Activated naive CD4-positive, alpha-beta T cell treated with anti-CD3 and anti-CD28 coated beads, Interleukin-2, amount 10 ng/mL, durations not matched to agents 7 days and 5 days (primary cell): ENCODE measurements around the gene NLGN1.

Source experiments
- CTCF ChIA-PET: fragments of 350-600 bp; sonication (Branson Sonifier 250); formaldehyde crosslinking; loops from one replicate; lab custom pipeline; 2021; ENCODE audit warnings: antibody characterized with exemption; lab: Charles Lee
- DNase-seq: peaks from one replicate; pipeline ENCODE4 v3.0.0-alpha.2; 2020
- H3K27ac Mint-ChIP-seq: one replicate; pipeline ENCODE4 v1.8.0; 2021; ENCODE audit warnings: mild to moderate bottlenecking, moderate library complexity, mixed read lengths
- H3K27me3 Mint-ChIP-seq: one replicate; pipeline ENCODE4 v1.8.0; 2021; ENCODE audit warnings: mild to moderate bottlenecking, mixed read lengths
- H3K36me3 Mint-ChIP-seq: one replicate; pipeline ENCODE4 v1.8.0; 2021; ENCODE audit warnings: mixed read lengths
- H3K4me1 Mint-ChIP-seq: one replicate; pipeline ENCODE4 v1.8.0; 2021; ENCODE audit warnings: mixed read lengths
- H3K4me3 Mint-ChIP-seq: one replicate; pipeline ENCODE4 v1.8.0; 2021; ENCODE audit warnings: mild to moderate bottlenecking, moderate library complexity, mixed read lengths
- H3K9me3 Mint-ChIP-seq: one replicate; pipeline ENCODE4 v1.8.0; 2021; ENCODE audit warnings: mixed read lengths

The NLGN1 gene

GRCh38 chr3:174028673-174029072 is 631.1 kb downstream of the NLGN1 start:
- Mint-ChIP-seq H3K4me1 (no peaks in the 10 kb centered on the region), H3K9me3 (peaks cover 15% of the 10 kb centered on the region), H3K27ac (no peak overlapping the region), H3K36me3 (no peaks in the 10 kb centered on the region), H3K27me3 (no peaks in the 10 kb centered on the region), H3K4me3 (no peak overlapping the region)
- DNase-seq: no peak
- CTCF ChIA-PET: no interaction called here

- no peak for DNase-seq
- H3K27ac Mint-ChIP-seq: no peak overlapping the region
- no peaks in the 10 kb centered on the region for H3K36me3 Mint-ChIP-seq
- H3K4me1 Mint-ChIP-seq: no peaks in the 10 kb centered on the region
- no peak overlapping the region for H3K4me3 Mint-ChIP-seq
- CTCF ChIA-PET: no interaction called here
- H3K27me3 Mint-ChIP-seq: no peaks in the 10 kb centered on the region
- H3K9me3 Mint-ChIP-seq: peaks cover 3% of the 10 kb centered on the region
Measured at GRCh38 chr3:174035328-174035886, 637.9 kb downstream of the NLGN1 start.

DNA sequence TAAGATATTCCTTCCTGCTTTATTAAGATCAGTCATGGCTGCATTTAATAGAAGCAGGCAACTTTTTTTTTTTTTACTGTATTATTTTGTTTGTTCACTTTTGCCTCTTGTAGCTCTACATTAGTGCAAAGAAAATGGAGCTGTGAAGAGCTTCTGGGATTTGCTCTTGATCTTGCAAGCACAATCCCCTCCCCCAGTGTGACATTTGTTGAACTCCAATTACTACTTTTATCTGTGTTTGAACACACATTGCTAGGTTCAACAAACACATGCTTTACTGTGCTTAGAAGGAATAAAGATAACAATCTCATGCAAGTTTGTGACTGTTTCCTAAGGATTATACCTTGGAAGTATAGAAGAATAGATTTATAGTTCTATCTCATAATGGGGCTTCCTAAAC is 648.8 kb downstream of the NLGN1 start:
- Mint-ChIP-seq H3K27ac (no peak overlapping the region), H3K4me3 (no peak overlapping the region), H3K27me3 (no peaks in the 10 kb centered on the region), H3K36me3 (no peaks in the 10 kb centered on the region), H3K4me1 (no peaks in the 10 kb centered on the region), H3K9me3 (peaks cover 14% of the 10 kb centered on the region)
- CTCF ChIA-PET: no interaction called here
- DNase-seq: no peak

DNA sequence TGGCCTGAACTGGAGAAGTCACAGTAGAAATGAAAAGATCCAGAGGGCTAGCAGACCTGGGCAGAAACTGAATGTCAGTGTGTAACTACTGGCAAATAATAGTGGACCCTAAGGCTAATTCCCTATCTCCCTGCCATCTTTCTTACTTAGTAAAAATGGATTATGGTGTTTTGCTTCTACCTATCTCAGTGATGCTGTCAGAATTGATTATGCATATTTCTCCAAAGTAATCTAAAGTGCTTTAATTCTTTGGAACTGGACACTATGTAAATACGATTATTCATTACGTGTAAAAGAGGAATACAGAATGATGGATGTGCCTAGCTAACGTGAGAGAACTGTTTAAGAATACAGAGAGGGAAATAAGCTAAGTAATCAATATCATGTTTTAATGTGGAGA is 651.9 kb downstream of the NLGN1 start:
- H3K27ac Mint-ChIP-seq: no peak overlapping the region
- H3K4me1 Mint-ChIP-seq: no peaks in the 10 kb centered on the region
- H3K4me3 Mint-ChIP-seq: no peak overlapping the region
- H3K36me3 Mint-ChIP-seq: no peaks in the 10 kb centered on the region
- H3K27me3 Mint-ChIP-seq: no peaks in the 10 kb centered on the region
- peaks cover 8% of the 10 kb centered on the region for H3K9me3 Mint-ChIP-seq
- CTCF ChIA-PET: no interaction called here
- DNase-seq: no peak

DNA sequence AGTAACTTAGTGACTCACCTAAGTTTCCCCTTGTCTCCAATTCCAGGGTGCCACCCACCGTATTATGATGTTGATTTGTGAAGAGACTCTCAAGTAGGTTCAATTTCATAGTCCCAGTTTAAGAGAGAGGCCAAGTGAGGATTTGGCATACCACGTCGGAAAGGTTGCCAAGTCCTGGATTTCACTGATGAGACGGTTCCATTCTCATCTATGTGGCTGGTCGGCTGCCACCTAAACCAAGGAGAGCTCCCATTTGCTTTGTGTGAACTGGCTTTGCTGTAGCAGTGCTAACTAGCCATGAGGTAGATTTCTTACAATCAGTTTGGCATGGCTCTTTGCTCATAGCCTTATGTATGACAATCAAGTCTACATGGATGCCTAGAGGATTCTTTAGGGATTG is 653.6 kb downstream of the NLGN1 start:
- H3K36me3 Mint-ChIP-seq: no peaks in the 10 kb centered on the region
- H3K27ac Mint-ChIP-seq: no peak overlapping the region
- no peak overlapping the region for H3K4me3 Mint-ChIP-seq
- H3K27me3 Mint-ChIP-seq: no peaks in the 10 kb centered on the region
- DNase-seq: no peak
- H3K9me3 Mint-ChIP-seq: no peaks in the 10 kb centered on the region
- CTCF ChIA-PET: no interaction called here
- H3K4me1 Mint-ChIP-seq: no peaks in the 10 kb centered on the region

DNA sequence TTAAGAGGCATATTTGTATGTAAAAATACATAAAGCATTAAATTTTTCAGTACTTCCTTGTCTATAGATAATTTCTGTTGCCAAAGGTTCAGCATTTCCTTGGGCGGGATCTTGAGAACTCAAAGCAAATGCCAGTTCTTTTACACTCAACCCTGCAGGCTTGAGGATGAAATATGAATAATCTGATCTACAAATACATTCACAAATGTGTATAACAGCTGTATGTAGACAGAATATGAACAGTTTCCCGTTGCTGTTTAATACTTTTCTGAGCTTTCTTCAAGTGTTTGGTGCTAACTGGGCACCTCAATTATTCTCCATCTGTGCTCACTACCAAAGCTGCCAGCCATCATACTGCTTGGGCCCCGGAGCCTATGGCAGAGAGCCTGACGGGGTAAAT is 661.3 kb downstream of the NLGN1 start:
- CTCF ChIA-PET: no interaction called here
- Mint-ChIP-seq H3K4me3 (no peak overlapping the region), H3K27me3 (no peaks in the 10 kb centered on the region), H3K9me3 (peaks cover 6% of the 10 kb centered on the region), H3K36me3 (no peaks in the 10 kb centered on the region), H3K4me1 (no peaks in the 10 kb centered on the region), H3K27ac (no peak overlapping the region)
- no peak for DNase-seq

DNA sequence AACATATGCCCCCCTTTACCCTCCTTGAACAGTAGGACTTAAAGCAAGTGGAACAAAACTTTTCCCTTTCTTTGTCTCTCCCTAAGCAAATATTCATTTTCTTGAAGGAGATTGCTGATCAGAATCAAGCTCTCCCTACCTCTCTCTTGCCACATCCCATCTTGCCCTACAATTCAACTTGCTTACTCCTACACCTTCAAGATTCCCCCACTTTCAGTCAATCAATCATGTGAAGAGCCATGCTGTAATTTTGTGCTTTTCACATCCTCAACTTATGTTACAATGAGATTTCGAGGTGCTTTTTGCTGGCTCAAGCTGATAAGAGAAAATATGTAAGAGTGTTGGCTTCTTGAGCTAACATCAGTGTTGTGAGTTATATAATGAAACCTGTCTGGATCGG is 662.9 kb downstream of the NLGN1 start:
- DNase-seq: no peak
- Mint-ChIP-seq H3K4me1 (no peaks in the 10 kb centered on the region), H3K4me3 (no peak overlapping the region), H3K27ac (no peak overlapping the region), H3K9me3 (peaks cover 6% of the 10 kb centered on the region), H3K36me3 (no peaks in the 10 kb centered on the region), H3K27me3 (no peaks in the 10 kb centered on the region)
- CTCF ChIA-PET: no interaction called here

GRCh38 chr3:174061162-174061561 is 663.6 kb downstream of the NLGN1 start:
- DNase-seq: no peak
- Mint-ChIP-seq H3K9me3 (peaks cover 6% of the 10 kb centered on the region), H3K4me1 (no peaks in the 10 kb centered on the region), H3K27ac (no peak overlapping the region), H3K36me3 (no peaks in the 10 kb centered on the region), H3K4me3 (no peak overlapping the region), H3K27me3 (no peaks in the 10 kb centered on the region)
- CTCF ChIA-PET: no interaction called here

DNA sequence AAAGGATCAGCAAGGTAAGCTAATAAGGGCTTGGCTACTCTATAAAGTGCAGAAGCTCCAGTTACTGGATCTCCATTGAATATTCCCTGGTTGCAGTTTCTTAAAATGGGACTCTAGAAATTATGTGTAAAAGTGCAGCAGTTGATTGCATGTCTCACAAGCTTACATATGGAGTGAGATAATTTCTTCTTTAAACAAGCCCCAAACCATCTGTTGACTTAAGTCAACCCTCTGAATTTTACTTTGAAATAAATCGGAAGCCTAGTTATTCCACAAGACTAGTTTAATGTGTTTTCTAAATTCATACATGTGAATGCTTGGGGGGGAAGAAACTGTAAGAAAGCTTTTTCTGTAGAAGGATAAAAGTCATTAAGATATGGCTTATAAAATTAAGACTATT is 664.2 kb downstream of the NLGN1 start:
- H3K9me3 Mint-ChIP-seq: peaks cover 6% of the 10 kb centered on the region
- CTCF ChIA-PET: no interaction called here
- no peak overlapping the region for H3K27ac Mint-ChIP-seq
- H3K4me3 Mint-ChIP-seq: no peak overlapping the region
- no peaks in the 10 kb centered on the region for H3K4me1 Mint-ChIP-seq
- H3K36me3 Mint-ChIP-seq: no peaks in the 10 kb centered on the region
- no peaks in the 10 kb centered on the region for H3K27me3 Mint-ChIP-seq
- DNase-seq: no peak

GRCh38 chr3:174062923-174063322 is 665.4 kb downstream of the NLGN1 start:
- Mint-ChIP-seq H3K27me3 (no peaks in the 10 kb centered on the region), H3K9me3 (peaks cover 6% of the 10 kb centered on the region), H3K4me3 (no peak overlapping the region), H3K27ac (no peak overlapping the region), H3K36me3 (no peaks in the 10 kb centered on the region), H3K4me1 (no peaks in the 10 kb centered on the region)
- CTCF ChIA-PET: no interaction called here
- no peak for DNase-seq

GRCh38 chr3:174068035-174068434 is 670.5 kb downstream of the NLGN1 start:
- no peaks in the 10 kb centered on the region for H3K36me3 Mint-ChIP-seq
- no peaks in the 10 kb centered on the region for H3K27me3 Mint-ChIP-seq
- H3K9me3 Mint-ChIP-seq: peaks cover 5% of the 10 kb centered on the region
- no peak overlapping the region for H3K27ac Mint-ChIP-seq
- CTCF ChIA-PET: no interaction called here
- H3K4me3 Mint-ChIP-seq: no peak overlapping the region
- H3K4me1 Mint-ChIP-seq: no peaks in the 10 kb centered on the region
- DNase-seq: no peak

DNA sequence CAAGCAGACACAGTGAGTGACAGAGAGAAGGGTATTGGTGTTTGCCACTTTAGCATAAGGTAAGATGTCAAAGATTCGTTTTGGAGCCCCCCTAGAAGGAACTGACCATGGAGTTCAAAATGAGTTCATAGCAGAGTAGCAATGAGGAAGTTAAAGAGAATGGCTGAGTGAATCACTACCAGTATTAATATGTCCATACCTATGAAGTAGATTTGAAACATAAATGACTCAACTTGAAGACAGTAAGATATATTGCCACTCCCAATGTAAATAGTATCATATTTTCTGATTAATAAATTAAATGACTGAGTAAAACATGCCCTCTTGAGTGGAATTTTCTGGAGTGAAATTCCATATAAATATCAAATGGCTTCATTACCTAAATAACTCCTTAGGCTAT is 675.1 kb downstream of the NLGN1 start:
- Mint-ChIP-seq H3K4me3 (no peak overlapping the region), H3K27me3 (no peaks in the 10 kb centered on the region), H3K9me3 (peaks cover 4% of the 10 kb centered on the region), H3K4me1 (no peaks in the 10 kb centered on the region), H3K27ac (no peak overlapping the region), H3K36me3 (no peaks in the 10 kb centered on the region)
- CTCF ChIA-PET: no interaction called here
- DNase-seq: no peak

DNA sequence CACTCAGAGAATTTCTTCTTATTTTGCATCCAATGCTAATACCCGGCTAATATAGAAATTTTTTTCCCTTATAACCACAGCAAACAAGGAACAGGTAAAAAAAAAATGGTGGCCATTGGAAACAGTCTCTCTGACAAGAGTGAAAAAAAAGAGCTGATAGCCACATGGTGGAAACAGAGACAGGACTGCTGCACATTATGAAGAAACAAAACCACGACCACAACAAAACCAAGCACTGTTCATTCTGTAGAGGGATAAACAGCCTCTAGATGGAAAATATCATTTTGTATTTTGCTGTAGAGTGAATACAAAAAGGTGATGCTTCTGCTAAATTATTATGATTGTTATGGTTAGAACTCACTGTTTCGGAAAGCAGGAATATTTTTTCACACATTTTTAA is 686.2 kb downstream of the NLGN1 start:
- no peak overlapping the region for H3K4me3 Mint-ChIP-seq
- no peak overlapping the region for H3K27ac Mint-ChIP-seq
- H3K36me3 Mint-ChIP-seq: no peaks in the 10 kb centered on the region
- no peaks in the 10 kb centered on the region for H3K9me3 Mint-ChIP-seq
- H3K4me1 Mint-ChIP-seq: no peaks in the 10 kb centered on the region
- CTCF ChIA-PET: no interaction called here
- H3K27me3 Mint-ChIP-seq: no peaks in the 10 kb centered on the region
- DNase-seq: no peak

DNA sequence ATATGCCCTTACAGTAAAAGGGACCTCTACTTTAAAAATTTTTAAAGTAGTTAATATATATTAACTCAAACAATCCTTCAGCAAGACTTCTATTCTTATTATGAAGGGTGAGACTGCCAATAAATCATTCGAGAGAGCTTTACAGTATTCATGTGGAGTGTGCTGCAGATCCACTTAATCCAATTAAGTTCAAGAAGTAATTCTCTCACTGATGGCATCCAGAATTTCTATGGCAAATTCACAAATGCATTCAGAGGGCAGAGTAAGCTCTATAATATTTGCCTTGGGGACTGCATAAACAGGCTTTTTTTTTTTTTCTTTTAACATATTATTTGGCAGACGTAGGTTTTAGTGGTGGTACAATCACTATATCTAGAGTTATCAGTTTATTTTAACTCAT is 692.0 kb downstream of the NLGN1 start:
- DNase-seq: no peak
- H3K27me3 Mint-ChIP-seq: no peaks in the 10 kb centered on the region
- no peaks in the 10 kb centered on the region for H3K9me3 Mint-ChIP-seq
- H3K4me1 Mint-ChIP-seq: no peaks in the 10 kb centered on the region
- no peak overlapping the region for H3K27ac Mint-ChIP-seq
- no peak overlapping the region for H3K4me3 Mint-ChIP-seq
- CTCF ChIA-PET: no interaction called here
- no peaks in the 10 kb centered on the region for H3K36me3 Mint-ChIP-seq

GRCh38 chr3:174094669-174095068 is 697.1 kb downstream of the NLGN1 start:
- Mint-ChIP-seq H3K4me3 (no peak overlapping the region), H3K27ac (no peak overlapping the region), H3K4me1 (no peaks in the 10 kb centered on the region), H3K27me3 (no peaks in the 10 kb centered on the region), H3K36me3 (no peaks in the 10 kb centered on the region), H3K9me3 (no peaks in the 10 kb centered on the region)
- CTCF ChIA-PET: no interaction called here
- DNase-seq: no peak

DNA sequence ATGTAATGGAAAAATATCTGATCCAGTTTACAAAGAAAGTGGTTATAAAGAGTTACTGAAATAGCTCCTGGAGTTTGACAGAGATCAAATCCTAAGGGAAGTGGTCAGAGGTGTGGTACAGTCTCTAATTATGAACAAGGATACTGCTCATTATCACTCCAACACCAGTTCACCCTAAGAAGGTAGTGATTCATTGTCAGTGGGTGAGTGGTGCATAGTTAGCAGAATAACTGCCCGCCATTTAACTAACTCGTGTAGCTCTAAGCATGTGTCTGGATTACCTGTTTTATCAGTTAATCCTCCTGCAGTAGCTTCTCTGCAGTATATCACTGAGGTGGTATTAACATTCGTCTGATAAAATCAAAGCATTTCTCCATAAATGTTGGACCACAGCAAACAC is 700.1 kb downstream of the NLGN1 start:
- Mint-ChIP-seq H3K4me3 (no peak overlapping the region), H3K27ac (no peak overlapping the region), H3K4me1 (no peaks in the 10 kb centered on the region), H3K27me3 (no peaks in the 10 kb centered on the region), H3K9me3 (no peaks in the 10 kb centered on the region), H3K36me3 (no peaks in the 10 kb centered on the region)
- DNase-seq: no peak
- CTCF ChIA-PET: no interaction called here
